PC-3 (cell line): ENCODE results near the gene LRWD1. TPM values are rescaled to one million over a fixed set of nuclear protein-coding genes. Genes with fewer than 3 reads are reported as not detected.
A peak's percentile ranks its signal among the peaks of the same experiment; 100 is the strongest.

Experiments used
- ATAC-seq: fragments of 200-7000 bp; cut with Tn5 transposase; 2 replicates; pipeline ENCODE4 v1.9.1; 2020; ENCODE audit warnings: mild to moderate bottlenecking, moderate library complexity
- BruUV-seq: library from RNA; stranded (reverse); fragments of 400-500 nt; replicated peaks from 2 replicates; lab custom pipeline; 2021; lab: Mats Ljungman, UMichigan
- CTCF ChIA-PET: fragments of 300-600 bp; sonication (Branson Sonifier 250); formaldehyde crosslinking; loops from one replicate; lab custom pipeline; 2022; ENCODE audit warnings: antibody characterized with exemption; lab: Charles Lee
- POLR2A ChIA-PET: fragments of 300-600 bp; sonication (Branson Sonifier 250); formaldehyde crosslinking; loops from one replicate; lab custom pipeline; 2022; ENCODE audit warnings: antibody characterized with exemption; ENCODE audit not compliant: unreplicated experiment; lab: Charles Lee
- DNase-seq: peaks from one replicate; pipeline ENCODE4 v3.0.0-alpha.2; 2015
- H2AFZ ChIP-seq: fragments of 300-600 bp; sonication (generic); 2 replicates; pipeline ENCODE4 v1.6.0; 2016; ENCODE audit warnings: antibody characterized with exemption, low read length
- H3F3A ChIP-seq: fragments of 300-600 bp; sonication (generic); one replicate; pipeline ENCODE4 v1.6.0; 2017; ENCODE audit warnings: antibody characterized with exemption, low read length, control low read depth, mild to moderate bottlenecking; ENCODE audit not compliant: unreplicated experiment
- H3K27ac ChIP-seq: fragments of 300-600 bp; sonication (generic); 2 replicates; pipeline ENCODE4 v1.5.1; 2016; ENCODE audit warnings: mild to moderate bottlenecking, low read length
- H3K27me3 ChIP-seq: fragments of 300-600 bp; sonication (generic); 2 replicates; pipeline ENCODE4 v1.6.1; 2016; ENCODE audit warnings: low read length, mixed read lengths
- H3K36me3 ChIP-seq: fragments of 300-600 bp; sonication (generic); 2 replicates; pipeline ENCODE4 v1.6.1; 2016; ENCODE audit warnings: low read depth, mixed run types, low read length, mixed read lengths
- H3K4me1 ChIP-seq: fragments of 300-600 bp; sonication (generic); 2 replicates; pipeline ENCODE4 v1.5.1; 2016; ENCODE audit warnings: low read length; ENCODE audit not compliant: insufficient read depth
- H3K4me2 ChIP-seq: fragments of 300-600 bp; sonication (generic); 2 replicates; pipeline ENCODE4 v1.6.0; 2016; ENCODE audit warnings: low read length
- H3K4me3 ChIP-seq: fragments of 300-600 bp; sonication (generic); 2 replicates; pipeline ENCODE4 v1.5.1; 2016; ENCODE audit warnings: mild to moderate bottlenecking, low read length, mixed read lengths
- H3K79me2 ChIP-seq: fragments of 300-600 bp; sonication (generic); 2 replicates; pipeline ENCODE4 v1.6.1; 2017; ENCODE audit warnings: low read length, mixed read lengths
- H3K9ac ChIP-seq: fragments of 300-600 bp; sonication (generic); 2 replicates; pipeline ENCODE4 v1.6.0; 2016; ENCODE audit warnings: mild to moderate bottlenecking, low read length
- H3K9me2 ChIP-seq: fragments of 300-600 bp; sonication (generic); replicated peaks from 2 replicates; pipeline ENCODE4 v1.6.1; 2016; ENCODE audit warnings: mixed run types, low read length, mixed read lengths
- H3K9me3 ChIP-seq: fragments of 300-600 bp; sonication (generic); 2 replicates; pipeline ENCODE4 v1.6.1; 2016; ENCODE audit warnings: low read length, mixed read lengths
- H4K20me1 ChIP-seq: fragments of 300-600 bp; sonication (generic); 2 replicates; pipeline ENCODE4 v1.6.1; 2016; ENCODE audit warnings: low read length, mixed read lengths
- CTCF ChIP-seq: fragments of 300-600 bp; sonication (generic); conservative IDR thresholded peaks from 2 replicates; pipeline ENCODE4 v1.5.1; 2017; ENCODE audit warnings: antibody characterized with exemption, low read depth, mild to moderate bottlenecking, low read length
- EZH2 ChIP-seq: fragments of 300-600 bp; sonication (generic); IDR thresholded peaks from one replicate; pipeline ENCODE4 v1.6.1; 2017; ENCODE audit warnings: antibody characterized with exemption, mild to moderate bottlenecking, low read length; ENCODE audit not compliant: unreplicated experiment
- EZH2phosphoT487 ChIP-seq: fragments of 300-600 bp; sonication (generic); IDR thresholded peaks from 2 replicates; pipeline ENCODE4 v1.6.1; 2018; ENCODE audit warnings: mild to moderate bottlenecking, antibody characterized with exemption, low read length, borderline replicate concordance
- intact Hi-C: fragments of 100-400 bp; cut with micrococcal nuclease; formaldehyde crosslinking; loops from 2 replicates; pipeline ENCODE4 v1.9.0; 2023
- total RNA-seq: library from RNA; depleted of rRNA; stranded (reverse); fragments of >200 nt; gene quantifications from 2 replicates; pipeline ENCODE4 v1.2.3, GENCODE V29; 2014

Gene LRWD1
- total RNA-seq, 1 experiment from 2014 or later: 41.8 TPM

DNA sequence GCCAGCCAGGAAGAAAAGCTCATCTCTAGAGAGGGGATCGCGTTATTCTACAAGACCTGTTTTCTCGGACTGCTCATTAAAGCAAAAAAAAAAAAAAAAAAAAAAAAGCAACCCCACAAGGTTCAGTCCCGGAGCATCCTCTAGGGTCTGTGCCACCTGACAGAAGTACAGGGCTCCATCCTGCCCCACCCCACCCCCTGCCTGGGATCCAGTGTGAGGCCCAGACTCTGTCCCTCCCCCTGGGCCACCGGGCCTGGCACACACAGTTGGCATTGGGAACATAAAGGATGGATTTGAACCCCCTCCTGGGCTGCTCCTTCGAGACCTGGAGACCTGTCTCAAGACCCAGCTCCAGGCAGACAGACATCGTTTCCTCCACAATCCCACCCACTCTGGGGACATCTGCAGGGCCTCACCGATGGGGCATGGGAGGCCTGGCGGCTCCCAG is 30.7 kb upstream of the LRWD1 start:
- BruUV-seq: TSS peak; percentile 36
- Histone ChIP-seq H2AFZ (peak overlapping the region; percentile 84), H3K4me3 (peak overlapping the region; percentile 82), H3K4me2 (peak overlapping the region; percentile 94), H3K27ac (no peak overlapping the region), H3K9ac (peak overlapping the region; percentile 75), H3K9me3 (no peaks in the 10 kb centered on the region), H3K4me1 (peaks cover 15% of the 10 kb centered on the region), H3K9me2 (no peaks in the 10 kb centered on the region), H4K20me1 (no peaks in the 10 kb centered on the region), H3F3A (peaks cover 6% of the 10 kb centered on the region), H3K36me3 (no peaks in the 10 kb centered on the region), H3K79me2 (no peaks in the 10 kb centered on the region), H3K27me3 (no peaks in the 10 kb centered on the region)
- peak; percentile 13 for ATAC-seq
- POLR2A ChIA-PET: interaction anchor here (0.6 kb wide), 2 partner anchors 16 to 228 kb away, joined by 3 to 6 read pairs; no protein-coding TSS in a partner anchor
- intact Hi-C loops: no loop called here
- TF ChIP-seq CTCF: no peak
- no peak for TF ChIP-seq EZH2
- TF ChIP-seq EZH2phosphoT487: no peak
- DNase-seq: peak; percentile 9
- CTCF ChIA-PET: interaction anchor here (0.6 kb wide), 1 partner anchor 16 kb away, joined by 6 read pairs; no protein-coding TSS in a partner anchor

- Histone ChIP-seq H3K27me3 (no peaks in the 10 kb centered on the region), H3K9me2 (no peaks in the 10 kb centered on the region), H3K4me3 (no peak overlapping the region), H3K4me1 (peaks cover 26% of the 10 kb centered on the region), H4K20me1 (no peaks in the 10 kb centered on the region), H2AFZ (no peak overlapping the region), H3K79me2 (no peaks in the 10 kb centered on the region), H3K9me3 (no peaks in the 10 kb centered on the region), H3K27ac (no peak overlapping the region), H3K36me3 (no peaks in the 10 kb centered on the region), H3K4me2 (no peak overlapping the region), H3F3A (peaks cover 10% of the 10 kb centered on the region), H3K9ac (no peak overlapping the region)
- no peak for TF ChIP-seq EZH2
- no peak for TF ChIP-seq CTCF
- no peak for TF ChIP-seq EZH2phosphoT487
- CTCF ChIA-PET: no interaction called here
- intact Hi-C loops: no loop called here
- ATAC-seq: no peak
- POLR2A ChIA-PET: no interaction called here
- TSS peak; percentile 16 for BruUV-seq
- no peak for DNase-seq
Observed at GRCh38 chr7:102436118-102436517, 28.7 kb upstream of the LRWD1 start.
